GM12878 (cell line): ENCODE results near the gene CORO7. TPM values are rescaled to one million over a fixed set of nuclear protein-coding genes. Genes with fewer than 3 reads are reported as not detected.

Experiments used
- ATAC-seq: fragments of 200-7000 bp; cut with Tn5 transposase; 3 replicates; pipeline ENCODE4 v1.9.1; 2020; ENCODE audit warnings: mild to moderate bottlenecking, moderate library complexity
- BruUV-seq: library from RNA; stranded (reverse); fragments of 400-500 nt; replicated peaks from 2 replicates; lab custom pipeline; 2021; lab: Mats Ljungman, UMichigan
- CTCF ChIA-PET: fragments of 300-600 bp; sonication (Branson Sonifier 250); formaldehyde crosslinking; extraction: SDS; loops from one replicate; lab custom pipeline; 2021; ENCODE audit warnings: inconsistent platforms; lab: Yijun Ruan, JAX
- POLR2A ChIA-PET: fragments of 350-600 bp; formaldehyde crosslinking; extraction: SDS; loops from one replicate; lab custom pipeline; 2021; ENCODE audit warnings: inconsistent platforms; lab: Charles Lee
- RAD21 ChIA-PET: fragments of 300-600 bp; sonication (Branson Sonifier 250); formaldehyde crosslinking; loops from one replicate; lab custom pipeline; 2023; ENCODE audit warnings: antibody characterized with exemption; ENCODE audit not compliant: unreplicated experiment; lab: Charles Lee
- SMC1A ChIA-PET: fragments of 300-600 bp; sonication (Branson Sonifier 250); formaldehyde crosslinking; loops from one replicate; lab custom pipeline; 2023; ENCODE audit not compliant: unreplicated experiment, uncharacterized antibody; lab: Charles Lee
- DNase-seq: peaks from one replicate; pipeline ENCODE4 v3.0.0-alpha.2; 2011; ENCODE audit warnings: low read depth, low spot score
- FAIRE-seq: peaks from 3 replicates; lab custom pipeline; 2011; peaks lifted over from hg19 to GRCh38; lab: Jason Lieb, UNC
- H2AFZ ChIP-seq: 2 replicates; pipeline ENCODE4 v1.6.0; 2011; ENCODE audit warnings: low read depth, low read length, control low read depth; ENCODE audit not compliant: control insufficient read depth
- H3K27ac ChIP-seq: 2 replicates; pipeline ENCODE4 v1.5.1; 2011; ENCODE audit warnings: control low read depth; ENCODE audit not compliant: control insufficient read depth, insufficient read depth
- H3K27me3 ChIP-seq, 2 experiments: replicated peaks in 1 of 2; 2 replicates each; pipeline versions ENCODE4 v1.6.0 to v1.6.1; 2011; ENCODE audit warnings: low read length in 1 of 2; ENCODE audit not compliant: control insufficient read depth in 2 of 2, insufficient read depth in 2 of 2
- H3K36me3 ChIP-seq, 2 experiments: 2 replicates each; pipeline ENCODE4 v1.5.1; 2011; ENCODE audit warnings: low read length in 1 of 2; ENCODE audit not compliant: control insufficient read depth in 2 of 2, insufficient read depth in 2 of 2
- H3K4me1 ChIP-seq: 2 replicates; pipeline ENCODE4 v1.6.1; 2011; ENCODE audit warnings: mild to moderate bottlenecking, low read length, moderate library complexity, mixed read lengths; ENCODE audit not compliant: control insufficient read depth, insufficient read depth
- H3K4me2 ChIP-seq: 2 replicates; pipeline ENCODE4 v1.6.0; 2011; ENCODE audit warnings: control low read depth; ENCODE audit not compliant: control insufficient read depth, insufficient read depth
- H3K4me3 ChIP-seq: fragments of 200-600 bp; sonication (generic); 2 replicates; pipeline ENCODE4 v1.5.1; 2016
- H3K79me2 ChIP-seq: 2 replicates; pipeline ENCODE4 v1.6.0; 2011; ENCODE audit warnings: low read length; ENCODE audit not compliant: control insufficient read depth, insufficient read depth
- H3K9ac ChIP-seq: 2 replicates; pipeline ENCODE4 v1.8.0; 2011; ENCODE audit warnings: low read length, control low read depth, mixed read lengths; ENCODE audit not compliant: control insufficient read depth, insufficient read depth
- H3K9me3 ChIP-seq: replicated peaks from 3 replicates; pipeline ENCODE4 v1.5.1; 2011; ENCODE audit warnings: mild to moderate bottlenecking, low read length; ENCODE audit not compliant: control insufficient read depth, insufficient read depth
- H4K20me1 ChIP-seq: 2 replicates; pipeline ENCODE4 v1.6.0; 2011; ENCODE audit not compliant: control insufficient read depth, insufficient read depth
- ASH2L ChIP-seq: fragments of 300-600, 200-600 bp; sonication (generic); IDR thresholded peaks from 2 replicates; pipeline ENCODE4 v1.6.1; 2017; ENCODE audit warnings: low read depth, mild to moderate bottlenecking, borderline replicate concordance
- ATF2 ChIP-seq: IDR thresholded peaks from 2 replicates; pipeline ENCODE4 v1.6.1; 2012; ENCODE audit warnings: low read length, inconsistent platforms
- BCL11A ChIP-seq: IDR thresholded peaks from 2 replicates; pipeline ENCODE4 v1.6.1; 2011; ENCODE audit warnings: low read depth, low read length
- HSF1 ChIP-seq: fragments of 150-350 bp; IDR thresholded peaks from 2 replicates; pipeline ENCODE4 v1.6.1; 2014; ENCODE audit warnings: mild to moderate bottlenecking, low read depth, low read length
- IKZF1 ChIP-seq: fragments of 450-650 bp; conservative IDR thresholded peaks from 2 replicates; pipeline ENCODE4 v1.6.1; 2017; ENCODE audit warnings: antibody characterized with exemption, mild to moderate bottlenecking
- MYB ChIP-seq: fragments of 150-350 bp; IDR thresholded peaks from 2 replicates; pipeline ENCODE4 v1.6.1; 2014; ENCODE audit warnings: mild to moderate bottlenecking, low read depth, low read length, borderline replicate concordance
- POLR2A ChIP-seq: IDR thresholded peaks from 2 replicates; pipeline ENCODE4 v1.6.1; 2011; ENCODE audit warnings: low read depth, mild to moderate bottlenecking, low read length
- WGBS: methylation state at CpG from one replicate; pipeline ENCODE4 v1.1.6; 2016; ENCODE audit warnings: low lambda C conversion rate; ENCODE audit not compliant: insufficient replicate concordance, insufficient coverage; ENCODE audit errors: missing lambda C conversion rate; 5-methylcytosine and 5-hydroxymethylcytosine counted together
- in situ Hi-C: fragments of 300-500 bp; cut with MboI; formaldehyde crosslinking; loops from 9 replicates; pipeline ENCODE4 v1.14.3; 2018; ENCODE audit warnings: mixed read lengths
- intact Hi-C: fragments of 100-400 bp; cut with micrococcal nuclease; formaldehyde crosslinking; loops from one replicate; pipeline ENCODE4 v1.14.2; 2022; ENCODE audit not compliant: unreplicated experiment
- polyA plus RNA-seq, 11 experiments: library from polyadenylated mRNA; depleted of rRNA in 4 of 11; unstranded in 6 of 11; stranded (reverse) in 5 of 11; fragments of >200 nt; fragmentation: Nextera tagmentation in 4 of 11; fragmentation: Illumina TruSeq in 1 of 11; extraction: Ambion mirVana in 4 of 11; extraction: Trizol in 1 of 11; gene quantifications; 1 replicate in 1 of 11; 2 replicates in 10 of 11; pipeline versions ENCODE4 v1.2.1 to v1.2.3, GENCODE V29; 2011 to 2016; ENCODE audit warnings: inconsistent platforms in 2 of 11, missing spikeins in 2 of 11, low read depth in 1 of 11
- total RNA-seq, 4 experiments: library from RNA; depleted of rRNA in 3 of 4; stranded (reverse); fragments of >200 nt in 3 of 4; fragmentation: Illumina TruSeq in 1 of 4; extraction: Trizol in 1 of 4; gene quantifications; 2 replicates each; pipeline versions ENCODE4 v1.2.1 to v1.2.3, GENCODE V29; 2013 to 2021

CORO7 gene
- total and polyA plus RNA-seq, 10 of the 15 experiments (the other 5 are each of a cell fraction or from before 2014, with no cell fraction given) = 0.64 to 89.2 (median 43.7) TPM

GRCh38 chr16:4316108-4316863 lies 100.1 kb downstream of the CORO7 start:
- TF ChIP-seq BCL11A = no peak
- no peak for TF ChIP-seq ASH2L
- 0 out of 2 replicates have a peak, but pooled peaks have one; percentile 21 for TF ChIP-seq IKZF1
- no peak for TF ChIP-seq HSF1
- TF ChIP-seq POLR2A = no peak
- no peak for TF ChIP-seq MYB
- TF ChIP-seq ATF2 = no peak
- WGBS = 13% methylated on average over 28 of the region's 93 CpGs
- Histone ChIP-seq H3K27ac (no peak overlapping the region), H3K4me3 (no peak overlapping the region), H3K4me1 (peaks cover 11% of the 10 kb centered on the region), H3K36me3 (no peaks in the 10 kb centered on the region), H3K79me2 (no peaks in the 10 kb centered on the region), H2AFZ (no peak overlapping the region), H4K20me1 (no peaks in the 10 kb centered on the region), H3K4me2 (peak overlapping the region; percentile 42; the same call in 1 of the 2 replicates), H3K9me3 (no peaks in the 10 kb centered on the region), H3K9ac (no peak overlapping the region), H3K27me3 (peaks cover 0 to 6% of the 10 kb centered on the region in 2 experiments; a peak in 1 of 4 replicates)
- POLR2A ChIA-PET = interaction anchor here (3.9 kb wide), 1 partner anchor 9 kb away, joined by 17 read pairs; no protein-coding TSS in a partner anchor
- RAD21 ChIA-PET = interaction anchor here (1.1 kb wide), 1 partner anchor 14 kb away, joined by 3 read pairs; no protein-coding TSS in a partner anchor
- SMC1A ChIA-PET = no interaction called here
- intact Hi-C loops (no loop called here), in situ Hi-C loops (no loop called here)
- DNase-seq (no peak), ATAC-seq (no peak), FAIRE-seq (no peak)
- CTCF ChIA-PET = interaction anchor here (0.6 to 1.4 kb wide), 2 partner anchors 10 to 76 kb away, joined by 3 read pairs; no protein-coding TSS in a partner anchor
- no TSS peak for BruUV-seq
